ENCODE data around the gene CDK12.

GRCh38 chr17:39540611-39541010 is 79.3 kb downstream of the CDK12 start:
- TF ChIP-seq USF1 (CRISPR knock-in tag; IDR thresholded peaks at IDR 0.05) (no peak), CTCF (IDR thresholded peaks at IDR 0.05 in 2 of 3, conservative IDR thresholded peaks at IDR 0.05 in 1 of 3; ENCODE audit: insufficient read depth in 2 of 3, low read depth in 1 of 3, low read length in 3 of 3) (no peak), EP300 (IDR thresholded peaks at IDR 0.05; ENCODE audit: low read length) (no peak), ZBTB33 (CRISPR knock-in tag; IDR thresholded peaks at IDR 0.05) (no peak), PCBP1 (IDR thresholded peaks at IDR 0.05; ENCODE audit: low read depth, low read length, poor library complexity, severe bottlenecking) (no peak), POLR2A (conservative IDR thresholded peaks at IDR 0.05) (no peak), MAFF (IDR thresholded peaks at IDR 0.05; ENCODE audit: low read length) (no peak), ZNF778 (CRISPR knock-in tag; IDR thresholded peaks at IDR 0.05) (no peak), REST (IDR thresholded peaks at IDR 0.05; ENCODE audit: borderline replicate concordance) (no peak), REST (CRISPR knock-in tag; IDR thresholded peaks at IDR 0.05; ENCODE audit: low read depth) (no peak), E2F5 (CRISPR knock-in tag; IDR thresholded peaks at IDR 0.05) (no peak), ZNF3 (CRISPR knock-in tag; IDR thresholded peaks at IDR 0.05) (no peak), FOXA3 (CRISPR knock-in tag; conservative IDR thresholded peaks at IDR 0.05 in 1 of 2, IDR thresholded peaks at IDR 0.05 in 1 of 2) (no peak)

All from K562 (cell line).